ENCODE data around the gene AQP9.

The AQP9 gene

GRCh38 chr15:58224068-58224467 lies 85.9 kb downstream of the AQP9 start:
- no peak for TF ChIP-seq ZFP30 (CRISPR knock-in tag; IDR thresholded peaks at IDR 0.05)
- TF ChIP-seq GLIS3 (CRISPR knock-in tag; IDR thresholded peaks at IDR 0.05), result no peak
- TF ChIP-seq TOX (CRISPR knock-in tag; IDR thresholded peaks at IDR 0.05; ENCODE audit: borderline replicate concordance), result no peak
- no peak for TF ChIP-seq SNAI2 (CRISPR knock-in tag; IDR thresholded peaks at IDR 0.05)
- no peak for TF ChIP-seq ZNF8 (CRISPR knock-in tag; IDR thresholded peaks at IDR 0.05)
- TF ChIP-seq PPARA (CRISPR knock-in tag; IDR thresholded peaks at IDR 0.05; ENCODE audit: borderline replicate concordance), result no peak
- TF ChIP-seq ARNTL (CRISPR knock-in tag; IDR thresholded peaks at IDR 0.05; ENCODE audit: borderline replicate concordance, low read depth), result no peak
- no peak for TF ChIP-seq ISL1 (CRISPR knock-in tag; IDR thresholded peaks at IDR 0.05)
- TF ChIP-seq BACH2 (CRISPR knock-in tag; IDR thresholded peaks at IDR 0.05; ENCODE audit: borderline replicate concordance), result no peak
- no peak for TF ChIP-seq OSR1 (CRISPR knock-in tag; IDR thresholded peaks at IDR 0.05)
- no peak for ATAC-seq

DNA sequence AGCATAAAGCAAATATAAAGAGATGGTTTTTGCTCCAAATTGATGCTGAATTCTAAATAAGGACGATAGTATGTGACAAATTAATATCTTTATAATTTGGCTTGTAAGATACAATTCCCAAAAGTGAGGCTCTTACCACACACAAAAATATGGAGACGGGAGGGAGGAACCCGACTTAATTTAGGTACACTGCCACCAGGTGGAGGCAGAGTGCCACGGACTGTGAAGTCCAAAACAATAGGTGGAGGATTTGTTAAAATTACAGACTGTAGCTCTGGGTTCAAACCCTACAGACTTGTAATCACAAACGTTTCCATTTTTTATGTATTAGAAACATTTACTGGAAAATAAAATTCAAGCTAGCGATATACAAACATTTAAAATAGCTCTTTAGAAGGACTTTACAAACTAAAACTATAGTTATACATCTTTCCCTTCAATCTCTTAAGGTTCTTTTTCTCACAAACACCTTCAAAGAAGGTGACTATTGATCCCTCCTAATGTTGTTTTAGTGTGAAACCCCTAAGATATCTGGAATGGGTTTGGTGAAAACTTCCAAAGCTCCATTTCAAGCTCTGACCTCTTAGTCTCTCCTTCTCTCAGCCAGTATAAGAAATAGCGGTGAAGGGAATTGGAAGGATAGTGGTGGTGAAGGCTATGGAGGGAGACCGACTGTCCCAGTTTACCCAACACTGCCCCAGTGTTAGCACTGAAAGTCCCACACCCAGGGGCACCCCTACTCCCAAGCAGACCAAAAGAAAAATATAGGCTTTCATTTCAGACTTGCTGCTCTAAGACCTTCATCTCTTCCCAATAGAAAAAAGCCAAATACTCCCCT lies 89.7 kb downstream of the AQP9 start:
- no peak for TF ChIP-seq ZNF565 (CRISPR knock-in tag; conservative IDR thresholded peaks at IDR 0.05; ENCODE audit: low read depth)
- TF ChIP-seq, protein P1, sequence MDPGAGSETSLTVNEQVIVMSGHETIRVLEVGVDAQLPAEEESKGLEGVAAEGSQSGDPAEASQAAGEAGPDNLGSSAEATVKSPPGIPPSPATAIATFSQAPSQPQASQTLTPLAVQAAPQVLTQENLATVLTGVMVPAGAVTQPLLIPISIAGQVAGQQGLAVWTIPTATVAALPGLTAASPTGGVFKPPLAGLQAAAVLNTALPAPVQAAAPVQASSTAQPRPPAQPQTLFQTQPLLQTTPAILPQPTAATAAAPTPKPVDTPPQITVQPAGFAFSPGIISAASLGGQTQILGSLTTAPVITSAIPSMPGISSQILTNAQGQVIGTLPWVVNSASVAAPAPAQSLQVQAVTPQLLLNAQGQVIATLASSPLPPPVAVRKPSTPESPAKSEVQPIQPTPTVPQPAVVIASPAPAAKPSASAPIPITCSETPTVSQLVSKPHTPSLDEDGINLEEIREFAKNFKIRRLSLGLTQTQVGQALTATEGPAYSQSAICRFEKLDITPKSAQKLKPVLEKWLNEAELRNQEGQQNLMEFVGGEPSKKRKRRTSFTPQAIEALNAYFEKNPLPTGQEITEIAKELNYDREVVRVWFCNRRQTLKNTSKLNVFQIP (CRISPR knock-in tag; IDR thresholded peaks at IDR 0.05; ENCODE audit: borderline replicate concordance, low read depth), result no peak
- TF ChIP-seq GLIS3 (CRISPR knock-in tag; IDR thresholded peaks at IDR 0.05), result no peak
- TF ChIP-seq ZFP3 (CRISPR knock-in tag; IDR thresholded peaks at IDR 0.05), result no peak
- no peak for TF ChIP-seq ZNF70 (CRISPR knock-in tag; IDR thresholded peaks at IDR 0.05)
- no peak for TF ChIP-seq RARB (CRISPR knock-in tag; IDR thresholded peaks at IDR 0.05)
- TF ChIP-seq ZC3H10 (CRISPR knock-in tag; IDR thresholded peaks at IDR 0.05), result no peak
- no peak for TF ChIP-seq TCF4 (CRISPR knock-in tag; IDR thresholded peaks at IDR 0.05; ENCODE audit: borderline replicate concordance)
- peak; percentile 87 for ATAC-seq

- ATAC-seq, result peak; percentile 64
- no peak for TF ChIP-seq ZC3H10 (CRISPR knock-in tag; IDR thresholded peaks at IDR 0.05)
- no peak for TF ChIP-seq RARB (CRISPR knock-in tag; IDR thresholded peaks at IDR 0.05)
- no peak for TF ChIP-seq ZNF565 (CRISPR knock-in tag; conservative IDR thresholded peaks at IDR 0.05; ENCODE audit: low read depth)
- TF ChIP-seq OSR1 (CRISPR knock-in tag; IDR thresholded peaks at IDR 0.05), result no peak
- no peak for TF ChIP-seq ZNF70 (CRISPR knock-in tag; IDR thresholded peaks at IDR 0.05)
- no peak for TF ChIP-seq TOX (CRISPR knock-in tag; IDR thresholded peaks at IDR 0.05; ENCODE audit: borderline replicate concordance)
- no peak for TF ChIP-seq SNAI2 (CRISPR knock-in tag; IDR thresholded peaks at IDR 0.05)
- TF ChIP-seq, protein P1 (CRISPR knock-in tag; IDR thresholded peaks at IDR 0.05; ENCODE audit: borderline replicate concordance, low read depth), result no peak
- TF ChIP-seq, protein P2, sequence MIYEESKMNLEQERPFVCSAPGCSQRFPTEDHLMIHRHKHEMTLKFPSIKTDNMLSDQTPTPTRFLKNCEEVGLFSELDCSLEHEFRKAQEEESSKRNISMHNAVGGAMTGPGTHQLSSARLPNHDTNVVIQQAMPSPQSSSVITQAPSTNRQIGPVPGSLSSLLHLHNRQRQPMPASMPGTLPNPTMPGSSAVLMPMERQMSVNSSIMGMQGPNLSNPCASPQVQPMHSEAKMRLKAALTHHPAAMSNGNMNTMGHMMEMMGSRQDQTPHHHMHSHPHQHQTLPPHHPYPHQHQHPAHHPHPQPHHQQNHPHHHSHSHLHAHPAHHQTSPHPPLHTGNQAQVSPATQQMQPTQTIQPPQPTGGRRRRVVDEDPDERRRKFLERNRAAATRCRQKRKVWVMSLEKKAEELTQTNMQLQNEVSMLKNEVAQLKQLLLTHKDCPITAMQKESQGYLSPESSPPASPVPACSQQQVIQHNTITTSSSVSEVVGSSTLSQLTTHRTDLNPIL (CRISPR knock-in tag; IDR thresholded peaks at IDR 0.05; ENCODE audit: low read depth), result no peak
- no peak for TF ChIP-seq ARNTL (CRISPR knock-in tag; IDR thresholded peaks at IDR 0.05; ENCODE audit: borderline replicate concordance, low read depth)
- no peak for TF ChIP-seq BACH2 (CRISPR knock-in tag; IDR thresholded peaks at IDR 0.05; ENCODE audit: borderline replicate concordance)
- TF ChIP-seq ZFP3 (CRISPR knock-in tag; IDR thresholded peaks at IDR 0.05), result no peak
- no peak for TF ChIP-seq CSRNP3 (CRISPR knock-in tag; IDR thresholded peaks at IDR 0.05)
- no peak for TF ChIP-seq ZFP30 (CRISPR knock-in tag; IDR thresholded peaks at IDR 0.05)
- TF ChIP-seq ESRRG (CRISPR knock-in tag; IDR thresholded peaks at IDR 0.05), result no peak
- TF ChIP-seq ZNF8 (CRISPR knock-in tag; IDR thresholded peaks at IDR 0.05), result no peak
- TF ChIP-seq ISL1 (CRISPR knock-in tag; IDR thresholded peaks at IDR 0.05), result no peak
- TF ChIP-seq CSDC2 (CRISPR knock-in tag; IDR thresholded peaks at IDR 0.05), result no peak
- no peak for TF ChIP-seq PPARA (CRISPR knock-in tag; IDR thresholded peaks at IDR 0.05; ENCODE audit: borderline replicate concordance)
These were observed 90.5 kb downstream of the AQP9 start for GRCh38 chr15:58228718-58229117.
